ENCODE measurements around the gene LRIG2. TPM values are rescaled to one million over a fixed set of nuclear protein-coding genes. Genes with fewer than 3 reads are reported as not detected.

Gene LRIG2
- total and polyA plus RNA-seq, 9 of the 15 experiments (the other 6 are each of a cell fraction or from before 2014, with no cell fraction given), result 1.8 to 28.1 (median 11.5) TPM

DNA sequence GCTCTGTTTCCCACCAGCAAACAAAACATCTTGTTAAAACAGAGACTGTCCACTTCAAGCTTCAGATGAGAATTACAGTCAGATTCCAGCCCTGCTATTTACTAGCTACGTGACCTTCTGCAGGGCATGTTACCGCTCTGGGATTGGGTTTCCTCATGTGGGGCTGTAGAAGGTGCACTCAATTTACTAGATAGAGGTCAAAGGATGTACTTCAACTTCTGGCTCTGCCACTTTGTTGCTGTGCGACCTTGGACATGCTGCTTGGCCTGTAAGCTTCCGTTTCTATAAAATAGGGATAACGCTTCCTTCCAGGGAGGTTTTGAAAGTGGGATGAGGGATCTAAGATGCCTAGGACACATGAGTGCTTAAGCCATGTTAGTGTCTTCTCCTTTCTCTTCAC, 46.0 kb upstream of the LRIG2 start:
- intact Hi-C loops (cut with micrococcal nuclease) (no loop called here), in situ Hi-C loops (cut with MboI) (no loop called here)
- Histone ChIP-seq H3K79me2 (ENCODE audit: control insufficient read depth, insufficient read depth, low read length) (no peaks in the 10 kb centered on the region), H3K36me3 (ENCODE audit: control insufficient read depth, insufficient read depth, low read length) (no peaks in the 10 kb centered on the region), H4K20me1 (replicated peaks; ENCODE audit: control insufficient read depth, insufficient read depth, low read length) (no peaks in the 10 kb centered on the region), H3K4me1 (replicated peaks in 1 of 2; ENCODE audit: control insufficient read depth in 2 of 2, insufficient read depth in 2 of 2, low read length in 2 of 2) (no peaks in the 10 kb centered on the region), H3K9me1 (ENCODE audit: control insufficient read depth, insufficient read depth, low read length) (no peaks in the 10 kb centered on the region), H2AFZ (ENCODE audit: low read depth, low read length) (no peak overlapping the region), H3K27me3 (ENCODE audit: control insufficient read depth in 2 of 2, insufficient read depth in 2 of 2, low read length in 2 of 2) (no peaks in the 10 kb centered on the region), H3K4me2 (ENCODE audit: insufficient read depth, low read length) (no peak overlapping the region), H3K4me3 (no peak overlapping the region), H3K9me3 (replicated peaks; ENCODE audit: control insufficient read depth, insufficient read depth, low read depth, low read length) (no peaks in the 10 kb centered on the region), H3K27ac (ENCODE audit: extremely low read depth, low read depth, low read length) (no peak overlapping the region), H3K9ac (ENCODE audit: insufficient read depth in 1 of 2, low read depth in 2 of 2, low read length in 2 of 2) (no peak overlapping the region)
- FAIRE-seq (no peak), DNase-seq (ENCODE audit: extremely low read depth in 1 of 4, low spot score in 3 of 4) (no peak), ATAC-seq (no peak)
- 54% methylated on average over 5 of the region's 5 CpGs for WGBS (ENCODE audit: insufficient coverage, low coverage, missing lambda C conversion rate)
- CTCF ChIA-PET (ENCODE audit: low intra/inter-chr PET ratio), result no interaction called here
- POLR2A ChIA-PET, result interaction anchor here (0.9 to 1.0 kb wide), 2 partner anchors 9 to 13 kb away, joined by 3 to 5 read pairs; no protein-coding TSS in a partner anchor
- no TSS peak for BruUV-seq (replicated peaks)
- TF ChIP-seq GABPB2 (CRISPR knock-in tag; conservative IDR thresholded peaks at IDR 0.05) (no peak), KHSRP (IDR thresholded peaks at IDR 0.05) (no peak), ZNF197 (CRISPR knock-in tag; IDR thresholded peaks at IDR 0.05; ENCODE audit: low read depth) (no peak), ZNF212 (CRISPR knock-in tag; IDR thresholded peaks at IDR 0.05) (no peak), ETV5 (CRISPR knock-in tag; IDR thresholded peaks at IDR 0.05; ENCODE audit: low read depth) (no peak), NR4A1 (CRISPR knock-in tag; IDR thresholded peaks at IDR 0.05) (no peak), NR4A1 (tag; IDR thresholded peaks at IDR 0.05) (no peak), CSDE1 (IDR thresholded peaks at IDR 0.05) (no peak), BDP1 (IDR thresholded peaks at IDR 0.05; ENCODE audit: insufficient read depth, insufficient read length) (no peak), CEBPB (tag; IDR thresholded peaks at IDR 0.05) (no peak), CREBBP (IDR thresholded peaks at IDR 0.05; ENCODE audit: low read depth, low read length) (no peak), ZBTB7A (IDR thresholded peaks at IDR 0.05; ENCODE audit: borderline replicate concordance, control insufficient read depth, low read depth, low read length) (no peak), MXI1 (IDR thresholded peaks at IDR 0.05; ENCODE audit: low read depth, low read length) (no peak)
- TF ChIP-seq, protein P1, sequence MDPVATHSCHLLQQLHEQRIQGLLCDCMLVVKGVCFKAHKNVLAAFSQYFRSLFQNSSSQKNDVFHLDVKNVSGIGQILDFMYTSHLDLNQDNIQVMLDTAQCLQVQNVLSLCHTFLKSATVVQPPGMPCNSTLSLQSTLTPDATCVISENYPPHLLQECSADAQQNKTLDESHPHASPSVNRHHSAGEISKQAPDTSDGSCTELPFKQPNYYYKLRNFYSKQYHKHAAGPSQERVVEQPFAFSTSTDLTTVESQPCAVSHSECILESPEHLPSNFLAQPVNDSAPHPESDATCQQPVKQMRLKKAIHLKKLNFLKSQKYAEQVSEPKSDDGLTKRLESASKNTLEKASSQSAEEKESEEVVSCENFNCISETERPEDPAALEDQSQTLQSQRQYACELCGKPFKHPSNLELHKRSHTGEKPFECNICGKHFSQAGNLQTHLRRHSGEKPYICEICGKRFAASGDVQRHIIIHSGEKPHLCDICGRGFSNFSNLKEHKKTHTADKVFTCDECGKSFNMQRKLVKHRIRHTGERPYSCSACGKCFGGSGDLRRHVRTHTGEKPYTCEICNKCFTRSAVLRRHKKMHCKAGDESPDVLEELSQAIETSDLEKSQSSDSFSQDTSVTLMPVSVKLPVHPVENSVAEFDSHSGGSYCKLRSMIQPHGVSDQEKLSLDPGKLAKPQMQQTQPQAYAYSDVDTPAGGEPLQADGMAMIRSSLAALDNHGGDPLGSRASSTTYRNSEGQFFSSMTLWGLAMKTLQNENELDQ (CRISPR knock-in tag; IDR thresholded peaks at IDR 0.05; ENCODE audit: borderline replicate concordance), result no peak
- TF ChIP-seq, protein P2, sequence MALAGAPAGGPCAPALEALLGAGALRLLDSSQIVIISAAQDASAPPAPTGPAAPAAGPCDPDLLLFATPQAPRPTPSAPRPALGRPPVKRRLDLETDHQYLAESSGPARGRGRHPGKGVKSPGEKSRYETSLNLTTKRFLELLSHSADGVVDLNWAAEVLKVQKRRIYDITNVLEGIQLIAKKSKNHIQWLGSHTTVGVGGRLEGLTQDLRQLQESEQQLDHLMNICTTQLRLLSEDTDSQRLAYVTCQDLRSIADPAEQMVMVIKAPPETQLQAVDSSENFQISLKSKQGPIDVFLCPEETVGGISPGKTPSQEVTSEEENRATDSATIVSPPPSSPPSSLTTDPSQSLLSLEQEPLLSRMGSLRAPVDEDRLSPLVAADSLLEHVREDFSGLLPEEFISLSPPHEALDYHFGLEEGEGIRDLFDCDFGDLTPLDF (CRISPR knock-in tag; IDR thresholded peaks at IDR 0.05), result no peak
- TF ChIP-seq, protein P3, sequence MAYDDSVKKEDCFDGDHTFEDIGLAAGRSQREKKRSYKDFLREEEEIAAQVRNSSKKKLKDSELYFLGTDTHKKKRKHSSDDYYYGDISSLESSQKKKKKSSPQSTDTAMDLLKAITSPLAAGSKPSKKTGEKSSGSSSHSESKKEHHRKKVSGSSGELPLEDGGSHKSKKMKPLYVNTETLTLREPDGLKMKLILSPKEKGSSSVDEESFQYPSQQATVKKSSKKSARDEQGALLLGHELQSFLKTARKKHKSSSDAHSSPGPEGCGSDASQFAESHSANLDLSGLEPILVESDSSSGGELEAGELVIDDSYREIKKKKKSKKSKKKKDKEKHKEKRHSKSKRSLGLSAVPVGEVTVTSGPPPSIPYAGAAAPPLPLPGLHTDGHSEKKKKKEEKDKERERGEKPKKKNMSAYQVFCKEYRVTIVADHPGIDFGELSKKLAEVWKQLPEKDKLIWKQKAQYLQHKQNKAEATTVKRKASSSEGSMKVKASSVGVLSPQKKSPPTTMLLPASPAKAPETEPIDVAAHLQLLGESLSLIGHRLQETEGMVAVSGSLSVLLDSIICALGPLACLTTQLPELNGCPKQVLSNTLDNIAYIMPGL (CRISPR knock-in tag; IDR thresholded peaks at IDR 0.05), result no peak
- TF ChIP-seq, protein P4, sequence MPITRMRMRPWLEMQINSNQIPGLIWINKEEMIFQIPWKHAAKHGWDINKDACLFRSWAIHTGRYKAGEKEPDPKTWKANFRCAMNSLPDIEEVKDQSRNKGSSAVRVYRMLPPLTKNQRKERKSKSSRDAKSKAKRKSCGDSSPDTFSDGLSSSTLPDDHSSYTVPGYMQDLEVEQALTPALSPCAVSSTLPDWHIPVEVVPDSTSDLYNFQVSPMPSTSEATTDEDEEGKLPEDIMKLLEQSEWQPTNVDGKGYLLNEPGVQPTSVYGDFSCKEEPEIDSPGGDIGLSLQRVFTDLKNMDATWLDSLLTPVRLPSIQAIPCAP (CRISPR knock-in tag; IDR thresholded peaks at IDR 0.05; ENCODE audit: borderline replicate concordance), result no peak
